Brain microvascular endothelial cell (primary cell): ENCODE results near the gene KRT78.

Experiments
- DNase-seq: peaks from one replicate; pipeline ENCODE4 v3.0.0-alpha.2; 2020
- H3K27ac ChIP-seq: fragments of 250-450 bp; sonication (Bioruptor Pico); 2 replicates; pipeline ENCODE4 v1.5.1; 2020; ENCODE audit warnings: mild to moderate bottlenecking, moderate library complexity
- H3K27me3 ChIP-seq: fragments of 250-450 bp; sonication (Bioruptor Pico); replicated peaks from 2 replicates; pipeline ENCODE4 v1.5.1; 2020; ENCODE audit warnings: mild to moderate bottlenecking
- H3K36me3 ChIP-seq: fragments of 250-450 bp; sonication (Bioruptor Pico); replicated peaks from 2 replicates; pipeline ENCODE4 v1.5.1; 2020; ENCODE audit warnings: mild to moderate bottlenecking
- H3K4me3 ChIP-seq: 2 replicates; pipeline ENCODE4 v1.5.1; 2011; ENCODE audit warnings: low read depth, mild to moderate bottlenecking, control low read depth, low read length, moderate library complexity
- in situ Hi-C: cut with HindIII; loops from 2 replicates; pipeline ENCODE4 v1.10.0; 2017; ENCODE audit warnings: low sequenced_read_pairs, low pct_ligation_motif_present
- TF ChIP-seq, protein P1 (sequence below): IDR thresholded peaks from 2 replicates; pipeline ENCODE4 v1.5.1; 2011; ENCODE audit warnings: low read depth, mild to moderate bottlenecking, moderate library complexity, low read length, control low read depth, inconsistent platforms; ENCODE audit errors: missing control alignments

KRT78 gene

DNA sequence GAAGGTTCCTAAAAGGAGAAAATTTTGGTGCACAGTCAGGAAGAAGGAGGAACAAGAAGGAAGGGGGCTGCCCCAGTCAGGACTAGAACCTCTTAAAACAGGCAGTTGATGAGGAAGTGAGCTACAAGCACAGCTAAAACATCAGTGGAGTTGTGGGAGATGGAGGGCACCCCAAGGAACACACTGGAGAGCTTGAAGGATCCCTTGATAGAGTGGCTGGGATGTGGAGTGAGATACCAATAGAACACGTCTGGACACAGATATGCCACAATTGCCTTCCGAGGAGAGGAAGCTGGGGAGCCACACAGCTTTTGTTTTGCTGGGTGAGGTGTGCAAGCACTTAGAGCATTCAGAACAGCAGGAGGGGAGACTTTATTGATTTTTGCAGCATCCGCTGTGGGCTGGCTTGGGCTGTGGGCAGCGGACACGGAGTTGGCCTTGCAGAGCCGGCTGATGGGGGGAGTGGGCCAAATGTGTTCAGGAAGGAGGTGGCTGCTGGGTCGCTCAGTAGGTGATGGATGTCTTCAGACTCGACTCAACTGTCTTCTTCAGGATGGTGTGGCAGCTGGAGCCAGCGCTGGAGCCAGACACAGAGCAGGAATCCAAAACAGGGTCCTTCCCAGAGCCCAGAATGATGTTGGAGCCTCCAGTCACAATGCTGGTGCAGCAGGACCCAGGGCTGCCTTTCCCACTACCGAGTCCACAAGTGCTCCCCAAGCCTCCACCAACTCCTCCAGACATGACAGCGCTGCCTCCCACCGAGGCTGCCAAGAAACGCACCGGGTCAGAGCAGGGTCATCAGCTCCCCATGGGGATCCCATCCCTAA is 10.0 kb downstream of the KRT78 start:
- Histone ChIP-seq H3K27ac (no peak overlapping the region), H3K27me3 (no peaks in the 10 kb centered on the region), H3K4me3 (no peak overlapping the region), H3K36me3 (no peaks in the 10 kb centered on the region)
- DNase-seq, result no peak
- in situ Hi-C loops, result no loop called here
- TF ChIP-seq, protein P1, sequence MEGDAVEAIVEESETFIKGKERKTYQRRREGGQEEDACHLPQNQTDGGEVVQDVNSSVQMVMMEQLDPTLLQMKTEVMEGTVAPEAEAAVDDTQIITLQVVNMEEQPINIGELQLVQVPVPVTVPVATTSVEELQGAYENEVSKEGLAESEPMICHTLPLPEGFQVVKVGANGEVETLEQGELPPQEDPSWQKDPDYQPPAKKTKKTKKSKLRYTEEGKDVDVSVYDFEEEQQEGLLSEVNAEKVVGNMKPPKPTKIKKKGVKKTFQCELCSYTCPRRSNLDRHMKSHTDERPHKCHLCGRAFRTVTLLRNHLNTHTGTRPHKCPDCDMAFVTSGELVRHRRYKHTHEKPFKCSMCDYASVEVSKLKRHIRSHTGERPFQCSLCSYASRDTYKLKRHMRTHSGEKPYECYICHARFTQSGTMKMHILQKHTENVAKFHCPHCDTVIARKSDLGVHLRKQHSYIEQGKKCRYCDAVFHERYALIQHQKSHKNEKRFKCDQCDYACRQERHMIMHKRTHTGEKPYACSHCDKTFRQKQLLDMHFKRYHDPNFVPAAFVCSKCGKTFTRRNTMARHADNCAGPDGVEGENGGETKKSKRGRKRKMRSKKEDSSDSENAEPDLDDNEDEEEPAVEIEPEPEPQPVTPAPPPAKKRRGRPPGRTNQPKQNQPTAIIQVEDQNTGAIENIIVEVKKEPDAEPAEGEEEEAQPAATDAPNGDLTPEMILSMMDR, result no peak

DNA sequence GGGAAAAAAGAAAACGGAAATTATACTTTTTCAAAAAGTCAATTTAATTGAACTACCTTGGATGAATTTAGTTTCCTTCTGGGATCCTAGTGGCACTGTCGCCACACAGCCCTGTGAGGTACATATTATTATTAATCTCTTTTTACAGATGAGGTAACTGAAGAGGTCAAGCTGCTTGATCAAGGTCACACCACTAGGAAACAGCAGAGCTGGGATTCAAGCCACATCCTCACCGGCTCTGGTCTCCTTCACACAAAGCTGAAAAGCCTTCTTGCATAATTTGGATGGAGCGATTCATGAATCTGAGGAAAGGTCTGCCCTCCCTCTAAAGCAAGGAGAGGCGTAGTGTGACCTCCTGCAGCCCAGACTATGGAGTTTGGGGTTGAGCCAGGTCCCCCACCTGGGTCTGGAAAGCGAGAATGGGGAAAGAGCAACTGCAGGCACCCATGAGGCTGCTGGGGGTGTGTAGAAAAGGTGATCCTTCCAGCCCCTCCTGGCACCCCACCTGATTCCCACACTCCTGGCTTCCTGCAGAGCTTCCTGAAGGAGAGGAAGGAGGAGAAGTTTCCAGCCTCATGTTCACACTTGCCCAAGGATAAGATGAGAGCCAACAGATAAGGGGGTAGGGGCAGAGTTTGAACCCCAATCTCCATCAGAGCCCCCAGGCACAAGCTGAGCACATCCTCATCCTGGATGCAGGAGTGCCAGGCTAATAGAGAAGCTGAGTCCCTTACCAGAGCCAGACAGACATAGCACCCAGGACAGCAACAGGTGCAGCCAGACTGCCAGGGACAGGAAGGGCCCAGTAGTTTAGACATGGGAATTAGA is 10.8 kb downstream of the KRT78 start:
- Histone ChIP-seq H3K27me3 (no peaks in the 10 kb centered on the region), H3K27ac (peak overlapping the region; percentile 74), H3K4me3 (no peak overlapping the region), H3K36me3 (no peaks in the 10 kb centered on the region)
- TF ChIP-seq, protein P1, result peak; percentile 32
- in situ Hi-C loops, result no loop called here
- DNase-seq, result peak; percentile 35

DNA sequence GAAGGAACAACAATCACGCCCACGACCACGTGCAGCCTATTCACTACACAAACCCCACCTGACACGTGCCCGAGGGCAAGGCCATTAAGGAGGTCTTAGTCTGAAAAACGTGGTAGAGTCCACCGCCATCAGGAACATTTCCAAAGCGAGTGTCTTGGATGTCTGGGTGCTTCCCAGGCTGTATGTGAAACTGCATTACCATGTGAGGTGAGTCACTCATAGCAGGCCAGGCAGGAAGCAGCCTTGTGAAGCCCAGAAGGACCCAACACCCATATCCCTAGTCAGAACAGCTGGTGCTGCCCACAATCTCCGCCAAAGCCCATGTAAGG is 11.4 kb downstream of the KRT78 start:
- no peaks in the 10 kb centered on the region for H3K36me3 ChIP-seq
- no peaks in the 10 kb centered on the region for H3K27me3 ChIP-seq
- no peak overlapping the region for H3K4me3 ChIP-seq
- in situ Hi-C loops, result no loop called here
- TF ChIP-seq, protein P1, result no peak
- DNase-seq, result peak; percentile 92
- H3K27ac ChIP-seq, result peak overlapping the region; percentile 74

DNA sequence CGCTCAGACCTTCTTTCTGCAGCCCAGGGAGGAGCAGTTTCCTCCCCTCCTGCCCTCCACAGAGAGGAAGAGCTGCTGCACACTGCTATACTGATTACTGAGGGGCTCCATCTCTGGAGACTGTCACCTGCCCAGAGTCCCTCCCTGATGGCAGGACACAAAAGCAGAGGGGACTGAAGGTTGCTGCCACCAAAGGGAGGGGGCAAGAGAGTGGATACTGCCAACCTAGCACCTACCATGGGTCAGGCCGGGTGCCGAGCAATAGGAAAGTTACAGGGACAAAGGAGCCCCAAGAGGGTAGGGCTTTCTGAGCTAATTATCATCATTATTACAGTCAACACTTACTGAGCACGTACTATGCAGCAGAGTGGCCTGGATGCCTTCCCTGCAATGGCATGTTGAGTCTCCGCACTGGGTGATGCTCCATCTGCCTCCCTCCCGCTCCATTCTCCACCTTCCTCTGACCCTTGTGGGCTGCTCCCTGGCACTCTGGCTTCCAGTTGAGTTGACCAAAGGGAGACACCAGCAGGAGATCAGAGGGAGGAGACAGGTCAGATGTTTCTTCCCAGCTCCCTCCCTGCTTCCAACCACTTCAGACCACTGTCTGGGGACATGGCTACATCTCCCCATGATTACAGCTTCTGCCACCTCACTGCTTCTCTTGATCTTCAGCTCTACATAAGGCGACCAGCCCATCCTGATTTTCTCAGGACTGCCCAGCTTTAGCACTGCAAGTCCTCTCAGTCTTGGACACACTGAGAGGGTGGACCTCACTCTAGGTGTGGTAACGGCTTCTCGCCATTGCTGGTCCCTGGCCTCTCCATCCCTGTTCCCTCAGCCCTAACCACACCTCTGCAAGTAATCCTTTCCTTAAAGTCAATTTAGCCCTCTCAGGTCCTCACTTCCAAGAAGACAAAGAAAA is 12.0 kb downstream of the KRT78 start:
- TF ChIP-seq, protein P1, result no peak
- H3K27ac ChIP-seq, result peak overlapping the region; percentile 74
- no peaks in the 10 kb centered on the region for H3K27me3 ChIP-seq
- H3K4me3 ChIP-seq, result no peak overlapping the region
- no peaks in the 10 kb centered on the region for H3K36me3 ChIP-seq
- in situ Hi-C loops, result no loop called here
- no peak for DNase-seq

DNA sequence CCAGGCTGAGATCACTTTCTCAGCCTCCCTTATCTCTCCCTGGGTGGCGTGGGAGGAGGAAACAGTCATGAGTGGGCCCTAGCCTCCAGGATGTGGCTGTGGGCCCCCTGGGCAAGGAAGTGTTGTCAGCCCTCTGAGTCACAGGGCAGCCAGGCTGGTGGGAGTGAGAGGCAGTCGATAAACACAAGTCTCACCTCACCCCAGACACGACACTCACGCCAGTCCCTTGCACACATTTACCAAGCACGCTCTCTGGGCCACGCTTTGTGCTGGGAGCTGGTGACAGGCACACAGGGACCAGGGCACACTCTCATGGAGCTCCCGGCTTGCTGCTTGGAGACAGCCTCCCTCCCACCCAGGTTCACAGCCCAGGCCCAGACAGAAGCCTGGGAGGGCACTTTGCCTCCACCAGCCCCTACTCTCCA is 12.7 kb downstream of the KRT78 start:
- peak overlapping the region; percentile 74 for H3K27ac ChIP-seq
- TF ChIP-seq, protein P1, result no peak
- H3K27me3 ChIP-seq, result no peaks in the 10 kb centered on the region
- no peak overlapping the region for H3K4me3 ChIP-seq
- in situ Hi-C loops, result no loop called here
- H3K36me3 ChIP-seq, result no peaks in the 10 kb centered on the region
- DNase-seq, result peak; percentile 86
